UCSD-AML1 (cell line): ENCODE results near the gene VPS8.
"Not testable (repeated sequence)": the region's sequence is repeated elsewhere in the genome, so short reads cannot be mapped to it uniquely, and the experiment has no call there.

Source experiments
- DNase-seq: peaks from one replicate; lab custom pipeline; 2025; ENCODE audit not compliant: unreplicated experiment; lab: John Stamatoyannopoulos, UW

Gene VPS8

GRCh38 chr3:184911570-184911969, 99.6 kb downstream of the VPS8 start:
- no peak for DNase-seq

- no peak for DNase-seq
Measured at GRCh38 chr3:184912163-184912562, 100.2 kb downstream of the VPS8 start.

GRCh38 chr3:184914628-184915027, 102.7 kb downstream of the VPS8 start:
- DNase-seq: no peak

- DNase-seq: no peak
Measured at GRCh38 chr3:184918750-184919149, 106.8 kb downstream of the VPS8 start.

GRCh38 chr3:184919651-184920050, 107.7 kb downstream of the VPS8 start:
- DNase-seq: no peak

GRCh38 chr3:184924547-184924946, 112.6 kb downstream of the VPS8 start:
- DNase-seq: no peak

GRCh38 chr3:184927796-184928315, 115.9 kb downstream of the VPS8 start:
- DNase-seq: no peak

- no peak for DNase-seq
Measured at GRCh38 chr3:184932777-184933176, 120.8 kb downstream of the VPS8 start.

GRCh38 chr3:184937611-184938010, 125.6 kb downstream of the VPS8 start:
- DNase-seq: no peak

- DNase-seq: no peak
Measured at GRCh38 chr3:184941408-184941807, 129.4 kb downstream of the VPS8 start.

- DNase-seq: no peak
Measured at GRCh38 chr3:184942735-184943134, 130.8 kb downstream of the VPS8 start.

- DNase-seq: no peak
Measured at GRCh38 chr3:184944241-184944640, 132.3 kb downstream of the VPS8 start.

- no peak for DNase-seq
Measured at GRCh38 chr3:184945886-184946625, 134.1 kb downstream of the VPS8 start.

GRCh38 chr3:184946917-184947316, 135.0 kb downstream of the VPS8 start:
- no peak for DNase-seq

- no peak for DNase-seq
Measured at GRCh38 chr3:184949251-184949965, 137.4 kb downstream of the VPS8 start.

- DNase-seq: not testable (repeated sequence)
Measured at GRCh38 chr3:184950816-184951215, 138.8 kb downstream of the VPS8 start.

GRCh38 chr3:184952671-184953070, 140.7 kb downstream of the VPS8 start:
- no peak for DNase-seq

- DNase-seq: no peak
Measured at GRCh38 chr3:184953401-184953800, 141.4 kb downstream of the VPS8 start.

- DNase-seq: no peak
Measured at GRCh38 chr3:184954251-184954650, 142.3 kb downstream of the VPS8 start.

GRCh38 chr3:184954851-184955250, 142.9 kb downstream of the VPS8 start:
- not testable (repeated sequence) for DNase-seq

- no peak for DNase-seq
Measured at GRCh38 chr3:184965639-184966430, 153.9 kb downstream of the VPS8 start.
